ENCODE results near the gene METTL22. TPM values are rescaled to one million over a fixed set of nuclear protein-coding genes. Genes with fewer than 3 reads are reported as not detected.
A peak's percentile ranks its signal among the peaks of the same experiment; 100 is the strongest.

Gene METTL22
- total and polyA plus RNA-seq, 10 of the 15 experiments (the other 5 are each of a cell fraction or from before 2014, with no cell fraction given): 6.4 to 34.7 (median 18.8) TPM

DNA sequence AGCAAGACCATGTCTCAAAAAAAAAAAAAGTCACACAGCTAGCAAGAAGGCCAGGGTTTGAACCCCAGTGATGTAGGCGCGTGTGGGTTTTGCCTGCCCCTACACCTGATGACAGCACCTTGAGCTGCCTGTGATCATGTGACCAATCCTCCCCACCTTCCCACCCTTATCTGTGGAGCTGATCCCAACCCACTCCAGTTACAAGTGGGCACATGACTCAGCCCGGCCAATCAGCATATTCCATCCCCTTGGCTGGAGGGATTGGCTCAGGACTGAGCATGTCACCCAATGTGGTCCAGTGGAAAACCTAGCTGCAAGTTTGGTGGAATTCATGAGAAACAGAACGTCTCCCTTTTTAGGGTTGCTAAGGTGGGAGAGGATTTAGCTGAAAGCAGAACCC lies 37.8 kb upstream of the METTL22 start:
- Histone ChIP-seq H3K9me3 (replicated peaks; ENCODE audit: control insufficient read depth, insufficient read depth, low read length) (peaks cover 1% of the 10 kb centered on the region; the same call in 1 of the 3 replicates), H3K9ac (ENCODE audit: control insufficient read depth, insufficient read depth, low read length) (no peak overlapping the region), H3K79me2 (ENCODE audit: control insufficient read depth, insufficient read depth, low read length) (no peaks in the 10 kb centered on the region), H4K20me1 (ENCODE audit: control insufficient read depth, insufficient read depth) (no peaks in the 10 kb centered on the region), H3K4me2 (ENCODE audit: control insufficient read depth, insufficient read depth) (no peak overlapping the region), H3K27ac (ENCODE audit: control insufficient read depth, insufficient read depth) (no peak overlapping the region), H3K4me3 (no peak overlapping the region), H3K4me1 (ENCODE audit: control insufficient read depth, insufficient read depth, low read length) (0 out of 2 replicates have a peak, but pooled peaks cover 3% of the 10 kb centered on the region), H3K36me3 (ENCODE audit: control insufficient read depth in 2 of 2, insufficient read depth in 2 of 2, low read length in 1 of 2) (no peaks in the 10 kb centered on the region), H2AFZ (ENCODE audit: control insufficient read depth, low read depth, low read length) (no peak overlapping the region), H3K27me3 (replicated peaks in 1 of 2; ENCODE audit: control insufficient read depth in 2 of 2, insufficient read depth in 2 of 2, low read length in 1 of 2) (peaks cover under 1 to 2% of the 10 kb centered on the region in 2 experiments; a peak in 2 of 4 replicates)
- ATAC-seq: no peak
- RAD21 ChIA-PET (ENCODE audit: unreplicated experiment): no interaction called here
- no peak for TF ChIP-seq IRF5 (IDR thresholded peaks at IDR 0.05; ENCODE audit: borderline replicate concordance)
- TF ChIP-seq, protein P1, sequence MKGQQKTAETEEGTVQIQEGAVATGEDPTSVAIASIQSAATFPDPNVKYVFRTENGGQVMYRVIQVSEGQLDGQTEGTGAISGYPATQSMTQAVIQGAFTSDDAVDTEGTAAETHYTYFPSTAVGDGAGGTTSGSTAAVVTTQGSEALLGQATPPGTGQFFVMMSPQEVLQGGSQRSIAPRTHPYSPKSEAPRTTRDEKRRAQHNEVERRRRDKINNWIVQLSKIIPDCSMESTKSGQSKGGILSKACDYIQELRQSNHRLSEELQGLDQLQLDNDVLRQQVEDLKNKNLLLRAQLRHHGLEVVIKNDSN (IDR thresholded peaks at IDR 0.05; ENCODE audit: borderline replicate concordance, extremely low read length, insufficient read depth, low read depth, low read length): peak; percentile 17
- CTCF ChIA-PET: interaction anchor here (1.0 to 3.5 kb wide), 4 partner anchors 10 to 73 kb away, joined by 3 to 14 read pairs (median 6); no protein-coding TSS in a partner anchor
- in situ Hi-C loops (cut with MboI): no loop called here
- POLR2A ChIA-PET: no interaction called here
- intact Hi-C loops (cut with micrococcal nuclease; ENCODE audit: unreplicated experiment): no loop called here
- DNase-seq (ENCODE audit: low read depth, low spot score): no peak
- 80% methylated on average over 4 of the region's 4 CpGs for WGBS (ENCODE audit: insufficient coverage, insufficient replicate concordance, low lambda C conversion rate, missing lambda C conversion rate)
- no TSS peak for BruUV-seq (replicated peaks)
- SMC1A ChIA-PET (ENCODE audit: uncharacterized antibody, unreplicated experiment): interaction anchor here (1.6 to 1.9 kb wide), 2 partner anchors 14 to 22 kb away, joined by 3 to 4 read pairs; no protein-coding TSS in a partner anchor
- no peak for FAIRE-seq

GRCh38 chr16:8585041-8585440 lies 36.5 kb upstream of the METTL22 start:
- RAD21 ChIA-PET (ENCODE audit: unreplicated experiment): no interaction called here
- H3K9me3 ChIP-seq (replicated peaks; ENCODE audit: control insufficient read depth, insufficient read depth, low read length): peaks cover 1% of the 10 kb centered on the region; the same call in 1 of the 3 replicates
- no peak for ATAC-seq
- no peak overlapping the region for H3K4me3 ChIP-seq
- no peak for FAIRE-seq
- intact Hi-C loops (cut with micrococcal nuclease; ENCODE audit: unreplicated experiment): no loop called here
- peaks cover 5 to 8% of the 10 kb centered on the region in 2 experiments; a peak in 3 of 4 replicates for H3K27me3 ChIP-seq (replicated peaks in 1 of 2; ENCODE audit: control insufficient read depth in 2 of 2, insufficient read depth in 2 of 2, low read length in 1 of 2)
- 0 out of 2 replicates have a peak, but pooled peaks cover 3% of the 10 kb centered on the region for H3K4me1 ChIP-seq (ENCODE audit: control insufficient read depth, insufficient read depth, low read length)
- no TSS peak for BruUV-seq (replicated peaks)
- H3K27ac ChIP-seq (ENCODE audit: control insufficient read depth, insufficient read depth): no peak overlapping the region
- H4K20me1 ChIP-seq (ENCODE audit: control insufficient read depth, insufficient read depth): no peaks in the 10 kb centered on the region
- SMC1A ChIA-PET (ENCODE audit: uncharacterized antibody, unreplicated experiment): interaction anchor here (0.8 to 1.9 kb wide), 2 partner anchors 10 to 21 kb away, joined by 3 to 4 read pairs; no protein-coding TSS in a partner anchor
- no peak for TF ChIP-seq ZSCAN29 (IDR thresholded peaks at IDR 0.05)
- TF ChIP-seq, protein P2, sequence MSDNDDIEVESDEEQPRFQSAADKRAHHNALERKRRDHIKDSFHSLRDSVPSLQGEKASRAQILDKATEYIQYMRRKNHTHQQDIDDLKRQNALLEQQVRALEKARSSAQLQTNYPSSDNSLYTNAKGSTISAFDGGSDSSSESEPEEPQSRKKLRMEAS (IDR thresholded peaks at IDR 0.05; ENCODE audit: low read depth, low read length): no peak
- TF ChIP-seq POU2F2 (IDR thresholded peaks at IDR 0.05; ENCODE audit: borderline replicate concordance, low read depth, low read length): no peak
- POLR2A ChIA-PET: interaction anchor here (0.6 to 0.7 kb wide), 2 partner anchors 8 to 727 kb away, joined by 4 to 5 read pairs; no protein-coding TSS in a partner anchor
- CTCF ChIA-PET: no interaction called here
- H3K9ac ChIP-seq (ENCODE audit: control insufficient read depth, insufficient read depth, low read length): no peak overlapping the region
- no peaks in the 10 kb centered on the region for H3K36me3 ChIP-seq (ENCODE audit: control insufficient read depth in 2 of 2, insufficient read depth in 2 of 2, low read length in 1 of 2)
- no peak for DNase-seq (ENCODE audit: low read depth, low spot score)
- no peak overlapping the region for H3K4me2 ChIP-seq (ENCODE audit: control insufficient read depth, insufficient read depth)
- WGBS (ENCODE audit: insufficient coverage, insufficient replicate concordance, low lambda C conversion rate, missing lambda C conversion rate): 51% methylated on average over 2 of the region's 2 CpGs
- H2AFZ ChIP-seq (ENCODE audit: control insufficient read depth, low read depth, low read length): no peak overlapping the region
- no peaks in the 10 kb centered on the region for H3K79me2 ChIP-seq (ENCODE audit: control insufficient read depth, insufficient read depth, low read length)
- in situ Hi-C loops (cut with MboI): no loop called here

All from GM12878 (cell line).